Nasal cavity respiratory epithelium epithelial cell of viscerocranial mucosa (primary cell): ENCODE data around the gene OSBPL7. TPM values are rescaled to one million over a fixed set of nuclear protein-coding genes. Genes with fewer than 3 reads are reported as not detected.

Experiments used
- total RNA-seq: library from RNA; depleted of rRNA; stranded (reverse); fragments of >200 nt; gene quantifications from 2 replicates; pipeline ENCODE4 v1.2.3, GENCODE V29; 2014

Gene OSBPL7, protein sequence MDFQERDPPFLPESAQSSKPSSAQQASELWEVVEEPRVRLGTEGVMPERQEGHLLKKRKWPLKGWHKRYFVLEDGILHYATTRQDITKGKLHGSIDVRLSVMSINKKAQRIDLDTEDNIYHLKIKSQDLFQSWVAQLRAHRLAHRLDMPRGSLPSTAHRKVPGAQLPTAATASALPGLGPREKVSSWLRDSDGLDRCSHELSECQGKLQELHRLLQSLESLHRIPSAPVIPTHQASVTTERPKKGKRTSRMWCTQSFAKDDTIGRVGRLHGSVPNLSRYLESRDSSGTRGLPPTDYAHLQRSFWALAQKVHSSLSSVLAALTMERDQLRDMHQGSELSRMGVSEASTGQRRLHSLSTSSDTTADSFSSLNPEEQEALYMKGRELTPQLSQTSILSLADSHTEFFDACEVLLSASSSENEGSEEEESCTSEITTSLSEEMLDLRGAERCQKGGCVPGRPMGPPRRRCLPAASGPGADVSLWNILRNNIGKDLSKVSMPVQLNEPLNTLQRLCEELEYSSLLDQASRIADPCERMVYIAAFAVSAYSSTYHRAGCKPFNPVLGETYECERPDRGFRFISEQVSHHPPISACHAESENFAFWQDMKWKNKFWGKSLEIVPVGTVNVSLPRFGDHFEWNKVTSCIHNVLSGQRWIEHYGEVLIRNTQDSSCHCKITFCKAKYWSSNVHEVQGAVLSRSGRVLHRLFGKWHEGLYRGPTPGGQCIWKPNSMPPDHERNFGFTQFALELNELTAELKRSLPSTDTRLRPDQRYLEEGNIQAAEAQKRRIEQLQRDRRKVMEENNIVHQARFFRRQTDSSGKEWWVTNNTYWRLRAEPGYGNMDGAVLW
- total RNA-seq = 0.68 and 5.2 TPM in 2 replicates

DNA sequence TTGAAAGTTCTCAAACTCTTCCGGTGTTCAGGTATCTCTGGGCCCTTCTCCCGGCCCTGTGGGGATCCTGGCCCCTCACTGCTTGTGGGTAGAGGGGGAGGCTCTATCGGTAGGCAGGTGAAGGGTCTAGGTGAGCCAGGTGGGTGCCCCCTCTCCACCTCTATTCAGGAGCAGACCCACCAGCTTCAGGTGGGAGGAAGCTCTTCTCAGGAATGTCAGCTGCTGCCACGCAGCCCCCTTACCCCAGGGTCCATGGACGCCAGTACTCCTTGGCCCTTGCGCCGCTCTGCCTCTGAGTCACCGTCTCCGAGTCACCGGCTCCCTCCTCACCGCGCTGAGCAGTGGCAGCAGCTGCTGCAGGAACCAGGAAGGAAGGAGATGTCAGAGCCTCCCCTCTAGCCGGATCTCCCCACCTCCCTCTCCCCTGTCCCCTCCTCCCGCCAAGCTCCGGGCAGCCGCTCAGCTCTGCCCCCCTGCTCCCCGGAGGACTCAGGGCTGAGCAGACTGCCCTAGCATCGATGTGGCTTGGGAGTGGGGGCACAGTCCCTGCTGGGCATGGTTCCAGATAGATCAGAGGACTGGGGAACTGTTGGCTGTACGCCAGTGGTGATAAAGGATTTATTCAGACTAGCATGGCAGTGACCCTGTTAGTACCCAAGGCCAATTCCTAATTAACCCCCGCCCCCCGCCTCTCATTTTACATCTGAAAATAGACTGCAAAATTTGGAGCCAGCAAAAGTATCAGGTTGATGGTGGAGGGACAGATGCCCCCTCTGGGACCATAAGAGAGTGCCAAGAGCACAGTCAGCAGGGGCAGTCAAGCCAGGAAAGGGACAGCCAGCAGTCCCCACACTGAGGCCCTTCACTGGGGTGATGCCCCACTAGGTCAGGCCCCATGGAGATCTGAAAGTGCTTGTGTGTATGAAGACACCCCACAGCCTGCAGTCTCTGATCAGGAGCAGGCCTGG, at the start of gene OSBPL7:
Gene OSBPL7 (minus strand): TSS at position 371 of the 968 bp plus-strand sequence. CDS start 1,516 bp downstream, outside the sequence.

GRCh38 chr17:47850692-47851573, 29.3 kb upstream of the OSBPL7 start, which contains the start of gene SP6:
SP6 (minus strand) TSS chr17:47851163; CDS start chr17:47848429, 2,734 bp downstream.

GRCh38 chr17:47840742-47841487, 19.3 kb upstream of the OSBPL7 start, which contains the start of gene SCRN2:
SCRN2 (minus strand) TSS chr17:47841273; CDS start chr17:47840843, 430 bp downstream.

GRCh38 chr17:47831003-47831933, 9.7 kb upstream of the OSBPL7 start, which contains the start of the genes LRRC46 and MRPL10:
LRRC46 (plus strand) TSS chr17:47831670; CDS start chr17:47831990, 320 bp downstream.
MRPL10 (minus strand) TSS chr17:47831541; CDS start chr17:47831511, 30 bp downstream.

Other genes starting within 250 kb of the OSBPL7 start
- gene KPNB1, start 171.9 kb downstream of the OSBPL7 start, total RNA-seq = 275 and 323 TPM in 2 replicates
- 5.8 and 11.6 TPM in 2 replicates for gene TBKBP1, start 127.6 kb downstream of the OSBPL7 start, total RNA-seq
- not detected in 2 replicates for gene TBX21, start 88.6 kb downstream of the OSBPL7 start, total RNA-seq
- gene MRPL10, start 9.7 kb upstream of the OSBPL7 start, total RNA-seq = 13.7 and 20.3 TPM in 2 replicates
- gene LRRC46, start 9.9 kb upstream of the OSBPL7 start, total RNA-seq = 0.07 TPM in 1 of 2 replicates, not detected in the other
- 21.7 and 22.2 TPM in 2 replicates for gene SCRN2, start 19.5 kb upstream of the OSBPL7 start, total RNA-seq
- gene SP6, start 29.4 kb upstream of the OSBPL7 start, total RNA-seq = 1.3 and 3.8 TPM in 2 replicates
- gene SP2, start 74.4 kb upstream of the OSBPL7 start, total RNA-seq = 1.4 and 3.4 TPM in 2 replicates
- 36.2 and 41.0 TPM in 2 replicates for gene PNPO, start 119.8 kb upstream of the OSBPL7 start, total RNA-seq
- 0.34 and 4.5 TPM in 2 replicates for gene PRR15L, start 136.1 kb upstream of the OSBPL7 start, total RNA-seq
- gene CDK5RAP3, start 149.3 kb upstream of the OSBPL7 start, total RNA-seq = 59.9 and 74.8 TPM in 2 replicates
- gene COPZ2, start 216.0 kb upstream of the OSBPL7 start, total RNA-seq = 9.6 and 10.3 TPM in 2 replicates
- gene NFE2L1, start 226.6 kb upstream of the OSBPL7 start, total RNA-seq = 192 and 486 TPM in 2 replicates